IMR-90 (cell line): ENCODE results near the gene ASXL1. TPM values are rescaled to one million over a fixed set of nuclear protein-coding genes. Genes with fewer than 3 reads are reported as not detected.
A peak's percentile ranks its signal among the peaks of the same experiment; 100 is the strongest.

Experiments used
- ATAC-seq: fragments of 200-7000 bp; cut with Tn5 transposase; 2 replicates; pipeline ENCODE4 v1.9.1; 2020; ENCODE audit warnings: low read depth, mild to moderate bottlenecking, moderate library complexity
- BruUV-seq: library from RNA; stranded (reverse); fragments of 400-500 nt; replicated peaks from 2 replicates; lab custom pipeline; 2021; lab: Mats Ljungman, UMichigan
- CTCF ChIA-PET: fragments of 300-600 bp; formaldehyde crosslinking; extraction: SDS; loops from one replicate; lab custom pipeline; 2021; ENCODE audit warnings: antibody characterized with exemption; lab: Yijun Ruan, JAX
- POLR2A ChIA-PET: fragments of 300-600 bp; sonication (Branson Sonifier 250); formaldehyde crosslinking; loops from one replicate; lab custom pipeline; 2022; ENCODE audit warnings: antibody characterized with exemption; ENCODE audit not compliant: unreplicated experiment; lab: Charles Lee
- DNase-seq: peaks from one replicate; pipeline ENCODE4 v3.0.0; 2013
- H2AFZ ChIP-seq: replicated peaks from 2 replicates; pipeline ENCODE3; 2013; ENCODE audit warnings: low read length, mild to moderate bottlenecking; ENCODE audit not compliant: poor library complexity
- H2AK5ac ChIP-seq: 2 replicates; pipeline ENCODE4 v1.6.1; 2013; ENCODE audit warnings: low read depth, low read length, inconsistent platforms
- H2AK9ac ChIP-seq: replicated peaks from 2 replicates; pipeline ENCODE3; 2013; ENCODE audit warnings: mild to moderate bottlenecking, low read depth, low read length, moderate library complexity; ENCODE audit not compliant: poor library complexity
- H2BK120ac ChIP-seq: 2 replicates; pipeline ENCODE4 v1.6.1; 2013; ENCODE audit warnings: low read depth, low read length, inconsistent platforms
- H2BK15ac ChIP-seq: 3 replicates; pipeline ENCODE4 v1.6.1; 2013; ENCODE audit warnings: low read depth, low read length, inconsistent platforms
- H2BK20ac ChIP-seq: 2 replicates; pipeline ENCODE4 v1.6.1; 2013; ENCODE audit warnings: low read depth, mild to moderate bottlenecking, inconsistent platforms, low read length, moderate library complexity
- H2BK5ac ChIP-seq: 2 replicates; pipeline ENCODE4 v1.6.1; 2013; ENCODE audit warnings: mild to moderate bottlenecking, low read depth, low read length, inconsistent platforms; ENCODE audit not compliant: poor library complexity, severe bottlenecking
- H3K14ac ChIP-seq: replicated peaks from 2 replicates; pipeline ENCODE4 v1.6.1; 2013; ENCODE audit warnings: low read depth, low read length, inconsistent platforms
- H3K18ac ChIP-seq: 2 replicates; pipeline ENCODE4 v1.6.1; 2013; ENCODE audit warnings: low read depth, low read length, control low read depth
- H3K23ac ChIP-seq: 2 replicates; pipeline ENCODE4 v1.6.1; 2013; ENCODE audit warnings: low read depth, low read length, inconsistent platforms
- H3K27ac ChIP-seq: 2 replicates; pipeline ENCODE4 v1.5.1; 2013; ENCODE audit warnings: mild to moderate bottlenecking, control low read depth, low read length; ENCODE audit not compliant: insufficient read depth
- H3K27me3 ChIP-seq: 2 replicates; pipeline ENCODE4 v1.6.1; 2013; ENCODE audit warnings: low read length; ENCODE audit not compliant: control insufficient read depth, insufficient read depth
- H3K36me3 ChIP-seq: 2 replicates; pipeline ENCODE4 v1.6.1; 2013; ENCODE audit warnings: low read length, mixed read lengths; ENCODE audit not compliant: control insufficient read depth, insufficient read depth
- H3K4ac ChIP-seq: 2 replicates; pipeline ENCODE4 v1.6.1; 2013; ENCODE audit warnings: low read depth, low read length, inconsistent platforms
- H3K4me1 ChIP-seq: 2 replicates; pipeline ENCODE4 v1.6.1; 2013; ENCODE audit warnings: low read length, mixed read lengths; ENCODE audit not compliant: control insufficient read depth, insufficient read depth
- H3K4me2 ChIP-seq: 2 replicates; pipeline ENCODE4 v1.6.1; 2013; ENCODE audit warnings: low read depth, mild to moderate bottlenecking, control low read depth, low read length, moderate library complexity
- H3K4me3 ChIP-seq: 2 replicates; pipeline ENCODE4 v1.5.1; 2013; ENCODE audit warnings: low read depth, mild to moderate bottlenecking, control low read depth, low read length, moderate library complexity; ENCODE audit not compliant: insufficient read depth
- H3K56ac ChIP-seq: 2 replicates; pipeline ENCODE4 v1.6.1; 2013; ENCODE audit warnings: low read length, inconsistent platforms; ENCODE audit not compliant: insufficient read depth; ENCODE audit errors: extremely low read depth
- H3K79me1 ChIP-seq, 2 experiments: 2 replicates each; pipeline ENCODE4 v1.6.1; 2013; ENCODE audit warnings: low read length in 2 of 2, inconsistent platforms in 1 of 2, low read depth in 1 of 2
- H3K9ac ChIP-seq: 2 replicates; pipeline ENCODE4 v1.6.1; 2013; ENCODE audit warnings: low read depth, low read length, control low read depth
- H3K9me1 ChIP-seq: 2 replicates; pipeline ENCODE4 v1.6.1; 2013; ENCODE audit warnings: low read length, inconsistent platforms; ENCODE audit not compliant: insufficient read depth
- H3K9me3 ChIP-seq: 2 replicates; pipeline ENCODE4 v1.6.1; 2013; ENCODE audit warnings: low read length; ENCODE audit not compliant: control insufficient read depth, insufficient read depth
- H4K20me1 ChIP-seq: 2 replicates; pipeline ENCODE4 v1.6.1; 2013; ENCODE audit warnings: low read length, inconsistent platforms; ENCODE audit not compliant: insufficient read depth
- H4K5ac ChIP-seq: 2 replicates; pipeline ENCODE4 v1.6.1; 2013; ENCODE audit warnings: mild to moderate bottlenecking, low read depth, low read length, control low read depth
- H4K8ac ChIP-seq, 2 experiments: 2 replicates each; pipeline ENCODE4 v1.6.1; 2013; ENCODE audit warnings: low read depth in 2 of 2, low read length in 2 of 2, control low read depth in 1 of 2, inconsistent platforms in 1 of 2
- H4K91ac ChIP-seq: 2 replicates; pipeline ENCODE4 v1.6.1; 2013; ENCODE audit warnings: low read depth, low read length, inconsistent platforms; ENCODE audit not compliant: insufficient read depth
- BHLHE40 ChIP-seq: fragments of 150-350 bp; IDR thresholded peaks from 2 replicates; pipeline ENCODE4 v1.6.1; 2016; ENCODE audit warnings: mild to moderate bottlenecking, low read depth, low read length
- CTCF ChIP-seq: conservative IDR thresholded peaks from 2 replicates; pipeline ENCODE4 v1.5.1; 2012; ENCODE audit warnings: mild to moderate bottlenecking, low read depth, low read length, improper control_type of control experiment
- ELK1 ChIP-seq: fragments of 150-350 bp; IDR thresholded peaks from 2 replicates; pipeline ENCODE4 v1.6.1; 2016; ENCODE audit warnings: low read depth, mild to moderate bottlenecking, low read length, moderate library complexity, borderline replicate concordance
- NFE2L2 ChIP-seq: fragments of 150-350 bp; IDR thresholded peaks from 2 replicates; pipeline ENCODE4 v1.6.1; 2016; ENCODE audit warnings: low read depth, mild to moderate bottlenecking, low read length
- SMC3 ChIP-seq: fragments of 150-350 bp; IDR thresholded peaks from 2 replicates; pipeline ENCODE4 v1.6.1; 2016; ENCODE audit warnings: low read depth, mild to moderate bottlenecking, antibody characterized with exemption, low read length, moderate library complexity
- WGBS, 2 experiments: methylation state at CpG; one replicate each; pipeline versions ENCODE4 v1.1.5 to v1.1.7; 2013; ENCODE audit warnings: missing lambda C conversion rate in 2 of 2; ENCODE audit not compliant: insufficient read length in 1 of 2; ENCODE audit errors: extremely low coverage in 2 of 2; 5-methylcytosine and 5-hydroxymethylcytosine counted together
- dilution Hi-C: fragments of 300-500 bp; cut with HindIII; formaldehyde crosslinking; loops from one replicate; pipeline ENCODE4 v1.14.3; 2018; ENCODE audit warnings: low sequenced_read_pairs; ENCODE audit not compliant: unreplicated experiment
- in situ Hi-C: fragments of 300-500 bp; cut with MboI; formaldehyde crosslinking; loops from 3 replicates; pipeline ENCODE4 v1.14.3; 2019; ENCODE audit warnings: low sequenced_read_pairs, inconsistent platforms, mixed read lengths
- intact Hi-C: fragments of 100-400 bp; cut with micrococcal nuclease; formaldehyde crosslinking; loops from 2 replicates; pipeline ENCODE4 v1.10.0; 2022
- polyA plus RNA-seq, 3 experiments: library from polyadenylated mRNA; depleted of rRNA; stranded (reverse); fragments of >200 nt; gene quantifications; 2 replicates each; pipeline ENCODE4 v1.2.3, GENCODE V29; 2012; ENCODE audit warnings: low replicate concordance in 1 of 3
- total RNA-seq: library from RNA; depleted of rRNA; stranded (reverse); fragments of >200 nt; gene quantifications from 2 replicates; pipeline ENCODE4 v1.2.3, GENCODE V29; 2012

Gene ASXL1
- total and polyA plus RNA-seq, 2 of the 4 experiments (the other 2 are of a cell fraction), result 29.9 to 37.1 TPM

- Histone ChIP-seq H2AK9ac (peak overlapping the region; percentile 29), H3K4me3 (no peak overlapping the region), H3K9me3 (no peaks in the 10 kb centered on the region), H3K27ac (no peak overlapping the region), H3K27me3 (no peaks in the 10 kb centered on the region), H3K4me1 (peaks cover 42% of the 10 kb centered on the region), H3K4ac (peak overlapping the region; percentile 7; the same call in 1 of the 2 replicates), H3K9me1 (peaks cover 33% of the 10 kb centered on the region), H3K18ac (no peak overlapping the region), H2BK5ac (no peak overlapping the region), H3K9ac (no peak overlapping the region), H3K79me1 (peaks cover 14 to 91% of the 10 kb centered on the region in 2 experiments; a peak in 3 of 4 replicates), H4K8ac (peak overlapping the region in 1 of 2 experiments; percentile 5; a peak in 1 of 4 replicates), H3K14ac (no peak overlapping the region), H3K23ac (peak overlapping the region; percentile 95), H4K20me1 (peaks cover 52% of the 10 kb centered on the region), H4K5ac (no peak overlapping the region), H2AK5ac (peak overlapping the region; percentile 94), H2BK120ac (no peak overlapping the region), H3K36me3 (peaks cover 4% of the 10 kb centered on the region), H3K4me2 (no peak overlapping the region), H2BK20ac (no peak overlapping the region), H4K91ac (no peak overlapping the region), H3K56ac (no peak overlapping the region), H2AFZ (no peak overlapping the region), H2BK15ac (0 out of 3 replicates have a peak overlapping the region, but pooled peaks have one; percentile 14)
- no peak for DNase-seq
- in situ Hi-C loops, result loop anchor here (25.0 kb wide), 1 partner anchor 641 kb away; the partner anchor contains the start of gene FOXS1
- POLR2A ChIA-PET, result no interaction called here
- TF ChIP-seq ELK1 (no peak), NFE2L2 (no peak), BHLHE40 (no peak), CTCF (no peak), SMC3 (no peak)
- intact Hi-C loops, result no loop called here
- no CpG with 5 or more reads among the region's 11 CpGs for WGBS, 2 experiments
- BruUV-seq, result no TSS peak
- dilution Hi-C loops, result no loop called here
- no peak for ATAC-seq
- CTCF ChIA-PET, result no interaction called here
Measured at GRCh38 chr20:32477594-32478512, 119.7 kb downstream of the ASXL1 start.
